ENCODE data around the gene POFUT2.

GRCh38 chr21:45282283-45283034 lies 5.2 kb downstream of the POFUT2 start:
- TF ChIP-seq TAF1 (IDR thresholded peaks at IDR 0.05; ENCODE audit: borderline replicate concordance, insufficient read depth, low read length), result no peak
- no peak for TF ChIP-seq REST (IDR thresholded peaks at IDR 0.05; ENCODE audit: insufficient read depth in 1 of 2, low read depth in 2 of 2, low read length in 2 of 2)
- TF ChIP-seq POLR2AphosphoS5 (IDR thresholded peaks at IDR 0.05; ENCODE audit: low read depth, low read length), result no peak
- no peak for TF ChIP-seq SIN3A (IDR thresholded peaks at IDR 0.05; ENCODE audit: borderline replicate concordance, insufficient read depth, low read length)

Measured in PFSK-1 (cell line).